Spleen (tissue), 11 donors: ENCODE measurements around the gene ITPKB. TPM values are rescaled to one million over a fixed set of nuclear protein-coding genes. Genes with fewer than 3 reads are reported as not detected.

ENCODE experiments used
- DNase-seq: peaks from one replicate; pipeline ENCODE4 v3.0.0-alpha.2; 2020
- H3K27ac ChIP-seq, 8 donors: fragments of 200-600 bp; sonication (generic) in 7 of 8; 1 replicate in 4 of 8; 2 replicates in 4 of 8; pipeline versions ENCODE4 v1.5.0 to v1.8.0; 2016 to 2021; ENCODE audit warnings: inconsistent platforms in 4 of 8, mild to moderate bottlenecking in 4 of 8, moderate library complexity in 1 of 8
- H3K27me3 ChIP-seq, 7 donors: fragments of 200-600 bp; sonication (generic) in 6 of 7; replicated peaks in 1 of 7; 1 replicate in 4 of 7; 2 replicates in 3 of 7; pipeline versions ENCODE4 v1.5.0 to v1.8.0; 2016 to 2021; ENCODE audit warnings: inconsistent platforms in 3 of 7, mild to moderate bottlenecking in 1 of 7
- H3K36me3 ChIP-seq, 6 donors: fragments of 200-600 bp; sonication (generic) in 5 of 6; 1 replicate in 4 of 6; 2 replicates in 2 of 6; pipeline versions ENCODE4 v1.5.0 to v1.8.0; 2016 to 2021; ENCODE audit warnings: inconsistent platforms in 2 of 6
- H3K4me1 ChIP-seq, 6 donors: fragments of 200-600 bp; sonication (generic) in 5 of 6; 1 replicate in 3 of 6; 2 replicates in 3 of 6; pipeline versions ENCODE4 v1.5.0 to v1.8.0; 2016 to 2021; ENCODE audit warnings: inconsistent platforms in 3 of 6
- H3K4me3 ChIP-seq, 8 donors: fragments of 200-600 bp; sonication (generic) in 7 of 8; 1 replicate in 4 of 8; 2 replicates in 4 of 8; pipeline versions ENCODE4 v1.5.0 to v1.8.0; 2016 to 2021; ENCODE audit warnings: inconsistent platforms in 4 of 8, mild to moderate bottlenecking in 4 of 8, moderate library complexity in 2 of 8
- H3K9me3 ChIP-seq, 8 donors: fragments of 200-600 bp; sonication (generic) in 7 of 8; 1 replicate in 4 of 8; 2 replicates in 4 of 8; pipeline versions ENCODE4 v1.5.0 to v1.8.0; 2016 to 2021; ENCODE audit warnings: inconsistent platforms in 4 of 8
- POLR2A ChIP-seq, 3 donors: fragments of 450-650 bp; IDR thresholded peaks; one replicate each; pipeline ENCODE4 v1.5.1; 2017; ENCODE audit warnings: antibody characterized with exemption in 3 of 3, mild to moderate bottlenecking in 1 of 3
- POLR2AphosphoS5 ChIP-seq, 3 donors: sonication (generic); formaldehyde crosslinking; IDR thresholded peaks; one replicate each; pipeline ENCODE4 v1.5.1; 2017; ENCODE audit warnings: antibody characterized with exemption in 3 of 3
- WGBS, 5 donors: extraction: QIAGEN DNeasy Blood & Tissue Kit in 3 of 5; methylation state at CpG; one replicate each; pipeline versions ENCODE4 v1.1.5 to v1.1.7; 2013 to 2018; 5-methylcytosine and 5-hydroxymethylcytosine counted together
- intact Hi-C: fragments of 100-400 bp; cut with DNase I; formaldehyde crosslinking; loops from one replicate; pipeline ENCODE4 v1.15.0; 2023; ENCODE audit warnings: low total_unique reads
- polyA plus RNA-seq, 3 donors: library from polyadenylated mRNA; stranded (reverse); fragments of 200-250 nt; gene quantifications; one replicate each; pipeline ENCODE4 v1.2.1, GENCODE V29; 2013
- small RNA-seq, 4 donors: library from RNA; depleted of rRNA; stranded (forward); fragments of <200 nt; gene quantifications; one replicate each; pipeline ENCODE3, GENCODE V24; 2016
- total RNA-seq, 7 donors: library from RNA; depleted of rRNA in 3 of 7; stranded (reverse); fragments of >200 nt in 3 of 7; fragmentation: NEBNext Ultra II Directional in 4 of 7; extraction: Animal tissue kit (Norgen Biotek cat#: 25700) in 4 of 7; gene quantifications; one replicate each; pipeline versions ENCODE4 v1.1.0 to v1.2.1, GENCODE V29; 2016 to 2021
- TF ChIP-seq, protein P1 (sequence below), 11 experiments: fragments of 200-600 bp in 7 of 11; fragments of 450-650 bp in 4 of 11; sonication (generic) in 4 of 11; IDR thresholded peaks in 8 of 11; conservative IDR thresholded peaks in 3 of 11; 1 replicate in 7 of 11; 2 replicates in 4 of 11; pipeline versions ENCODE4 v1.4.0 to v1.8.0; 2016 to 2021; ENCODE audit warnings: antibody characterized with exemption in 11 of 11, inconsistent platforms in 4 of 11, mild to moderate bottlenecking in 1 of 11
- donor health status: healthy with polysubstance abuse.
- donor health status: DM: no; HTN: no; CAD: no; lungs with moderate emphysema.
- donor health status: DM: no; HTN: no; CAD: no.
- donor health status: Bipolar disorder and iron deficiency.
- donor health status: healthy.
- donor health status: DM: no; HTN: no; CAD: no.
- donor health status: DM: yes; HTN: yes; CAD: no.

Gene ITPKB
- total and polyA plus RNA-seq, 10 donors = 8.5 to 74.6 (median 59.6) TPM

- no peaks in the 10 kb centered on the region for H3K9me3 ChIP-seq
- H3K27me3 ChIP-seq = no peaks in the 10 kb centered on the region
- no peak overlapping the region for H3K27ac ChIP-seq
- H3K4me1 ChIP-seq = no peaks in the 10 kb centered on the region
- H3K4me3 ChIP-seq = no peak overlapping the region
- TF ChIP-seq, protein P1, sequence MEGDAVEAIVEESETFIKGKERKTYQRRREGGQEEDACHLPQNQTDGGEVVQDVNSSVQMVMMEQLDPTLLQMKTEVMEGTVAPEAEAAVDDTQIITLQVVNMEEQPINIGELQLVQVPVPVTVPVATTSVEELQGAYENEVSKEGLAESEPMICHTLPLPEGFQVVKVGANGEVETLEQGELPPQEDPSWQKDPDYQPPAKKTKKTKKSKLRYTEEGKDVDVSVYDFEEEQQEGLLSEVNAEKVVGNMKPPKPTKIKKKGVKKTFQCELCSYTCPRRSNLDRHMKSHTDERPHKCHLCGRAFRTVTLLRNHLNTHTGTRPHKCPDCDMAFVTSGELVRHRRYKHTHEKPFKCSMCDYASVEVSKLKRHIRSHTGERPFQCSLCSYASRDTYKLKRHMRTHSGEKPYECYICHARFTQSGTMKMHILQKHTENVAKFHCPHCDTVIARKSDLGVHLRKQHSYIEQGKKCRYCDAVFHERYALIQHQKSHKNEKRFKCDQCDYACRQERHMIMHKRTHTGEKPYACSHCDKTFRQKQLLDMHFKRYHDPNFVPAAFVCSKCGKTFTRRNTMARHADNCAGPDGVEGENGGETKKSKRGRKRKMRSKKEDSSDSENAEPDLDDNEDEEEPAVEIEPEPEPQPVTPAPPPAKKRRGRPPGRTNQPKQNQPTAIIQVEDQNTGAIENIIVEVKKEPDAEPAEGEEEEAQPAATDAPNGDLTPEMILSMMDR (IDR thresholded peaks at IDR 0.05 in 8 of 11, conservative IDR thresholded peaks at IDR 0.05 in 3 of 11) = no peak
- TF ChIP-seq POLR2A (IDR thresholded peaks at IDR 0.05) (no peak), POLR2AphosphoS5 (IDR thresholded peaks at IDR 0.05) (no peak)
- intact Hi-C loops = no loop called here
- no peaks in the 10 kb centered on the region for H3K36me3 ChIP-seq
- WGBS, 5 donors = 39 to 57% (median 53%) methylated on average over 3 of the region's 3 CpGs
- peak; percentile 35 for DNase-seq
Observed at GRCh38 chr1:226584164-226584563, 154.9 kb downstream of the ITPKB start.

GRCh38 chr1:226582966-226583365 lies 156.1 kb downstream of the ITPKB start:
- no peak overlapping the region for H3K4me3 ChIP-seq
- H3K36me3 ChIP-seq = no peaks in the 10 kb centered on the region
- WGBS, 5 donors = 89 to 99% (median 93%) methylated on average over 3 of the region's 3 CpGs
- DNase-seq = peak; percentile 21
- H3K27ac ChIP-seq = no peak overlapping the region
- H3K4me1 ChIP-seq = no peaks in the 10 kb centered on the region
- H3K9me3 ChIP-seq = no peaks in the 10 kb centered on the region
- no peak for TF ChIP-seq POLR2AphosphoS5 (IDR thresholded peaks at IDR 0.05)
- TF ChIP-seq, protein P1 (IDR thresholded peaks at IDR 0.05 in 8 of 11, conservative IDR thresholded peaks at IDR 0.05 in 3 of 11) = no peak
- no peak for TF ChIP-seq POLR2A (IDR thresholded peaks at IDR 0.05)
- H3K27me3 ChIP-seq = no peaks in the 10 kb centered on the region
- intact Hi-C loops = no loop called here

Small RNAs within 50 kb of the gene (small RNA-seq; reads per million reads assigned to genes)
- gene RPS27P5 = 0 reads per million in 4 donors

Other genes starting within 250 kb of the ITPKB start
- 1 to 10 TPM in 1 of 7 donors, under 1 TPM in 6; 0.22 to 2.8 (median 0.51) TPM for gene STUM, start 190.5 kb downstream of the ITPKB start, total RNA-seq
- gene STUM, start 190.5 kb downstream of the ITPKB start, polyA plus RNA-seq = under 1 TPM; 0.11 to 0.53 (median 0.45) TPM
- gene PSEN2, start 131.3 kb upstream of the ITPKB start, total RNA-seq = 10 to 100 TPM; 24.5 to 57.0 (median 38.3) TPM
- gene PSEN2, start 131.3 kb upstream of the ITPKB start, polyA plus RNA-seq = 10 to 100 TPM in 1 of 3 donors, 1 to 10 TPM in 2; 6.3 to 16.7 (median 8.9) TPM
- gene COQ8A, start 201.0 kb upstream of the ITPKB start, total RNA-seq = 10 to 100 TPM; 31.0 to 44.7 (median 38.1) TPM
- gene COQ8A, start 201.0 kb upstream of the ITPKB start, polyA plus RNA-seq = 10 to 100 TPM; 44.9 to 59.4 (median 52.4) TPM